Activated naive CD8-positive, alpha-beta T cell treated with anti-CD3 and anti-CD28 coated beads, Interleukin-2, amount 50 U/mL, for 16 hours (primary cell): ENCODE measurements around the gene SHLD1.

Experiments
- DNase-seq: peaks from one replicate; pipeline ENCODE4 v3.0.0-alpha.2; 2020; ENCODE audit warnings: low read depth, low spot score

Gene SHLD1

DNA sequence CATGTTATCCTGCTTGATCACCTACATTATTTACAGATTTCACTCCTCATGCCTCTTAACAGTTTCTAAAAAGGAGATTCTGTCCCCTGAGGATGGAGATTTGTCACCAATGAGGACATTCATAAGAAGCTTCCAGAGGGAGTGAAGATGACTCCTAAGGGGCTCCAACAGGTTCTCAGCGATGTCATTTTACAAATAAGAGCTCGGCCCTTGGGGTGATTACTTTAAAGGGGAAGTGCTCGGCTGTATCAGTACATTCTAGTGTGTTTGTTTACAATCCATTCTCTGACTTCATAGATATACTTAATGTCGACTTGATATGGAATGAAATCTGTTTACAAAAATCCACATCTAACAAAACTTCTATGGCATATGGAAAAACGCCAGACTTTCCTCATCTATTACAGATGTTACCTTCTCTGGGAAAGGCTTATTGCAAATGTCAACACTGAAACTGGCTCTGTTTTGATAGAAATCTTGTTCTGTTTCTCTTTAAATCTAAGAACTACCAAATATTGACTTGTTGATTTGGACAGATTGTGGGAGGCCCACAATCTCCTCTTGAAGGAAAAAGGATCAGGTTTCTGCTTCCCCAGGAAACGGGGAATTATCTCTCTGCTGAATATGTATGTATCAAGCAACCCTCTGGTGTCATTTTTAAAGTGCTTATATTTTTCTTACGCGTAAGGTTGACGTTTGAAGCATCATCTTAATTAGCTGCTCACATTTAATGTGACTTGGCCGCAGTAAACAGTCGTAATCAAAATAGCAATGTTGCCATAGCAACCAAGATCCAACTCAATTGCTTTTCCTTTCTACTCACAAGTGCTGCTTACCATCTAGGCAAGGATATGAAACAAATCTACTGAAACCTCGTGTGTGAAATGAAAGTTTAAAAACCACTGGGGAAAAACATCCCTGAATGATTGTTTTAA lies 95.7 kb downstream of the SHLD1 start:
- no peak for DNase-seq

- DNase-seq: no peak
Measured at GRCh38 chr20:5848711-5849505, 98.7 kb downstream of the SHLD1 start.

DNA sequence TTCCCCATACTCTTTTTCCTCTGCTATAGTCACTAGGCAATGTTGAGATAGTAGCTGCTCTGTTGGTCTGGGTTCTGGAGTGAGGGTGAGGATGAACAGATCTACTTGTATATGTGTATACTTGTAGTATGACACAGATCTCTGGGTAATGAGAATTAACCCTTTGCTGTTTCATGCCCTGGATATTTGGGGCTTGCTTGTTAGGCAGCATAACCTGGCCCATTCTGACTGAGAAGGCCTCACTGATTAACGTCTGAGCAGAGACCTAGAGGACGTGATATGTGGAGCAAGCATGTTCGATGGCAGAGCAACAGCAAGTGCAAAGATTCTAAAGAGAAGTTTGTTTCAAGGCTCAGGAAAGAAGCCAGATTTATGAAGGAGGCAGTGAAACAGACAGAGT lies 105.7 kb downstream of the SHLD1 start:
- no peak for DNase-seq

- DNase-seq: no peak
Measured at GRCh38 chr20:5859608-5860007, 109.4 kb downstream of the SHLD1 start.

DNA sequence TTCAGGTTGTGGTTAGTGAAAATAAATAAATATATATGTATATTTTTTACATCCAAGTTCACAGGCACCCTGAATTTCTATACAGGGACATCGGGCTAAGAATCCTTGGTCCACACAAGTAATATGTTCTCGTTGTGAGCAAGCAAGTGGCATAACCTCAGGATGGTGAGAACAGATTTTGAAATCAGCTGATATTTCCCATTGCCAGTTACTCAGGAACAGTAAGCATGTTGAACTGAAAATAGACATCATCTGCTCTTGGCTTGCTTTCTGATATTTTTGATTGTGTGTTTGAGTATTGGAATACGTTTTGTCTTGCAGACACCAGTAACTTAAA lies 112.5 kb downstream of the SHLD1 start:
- DNase-seq: no peak

DNA sequence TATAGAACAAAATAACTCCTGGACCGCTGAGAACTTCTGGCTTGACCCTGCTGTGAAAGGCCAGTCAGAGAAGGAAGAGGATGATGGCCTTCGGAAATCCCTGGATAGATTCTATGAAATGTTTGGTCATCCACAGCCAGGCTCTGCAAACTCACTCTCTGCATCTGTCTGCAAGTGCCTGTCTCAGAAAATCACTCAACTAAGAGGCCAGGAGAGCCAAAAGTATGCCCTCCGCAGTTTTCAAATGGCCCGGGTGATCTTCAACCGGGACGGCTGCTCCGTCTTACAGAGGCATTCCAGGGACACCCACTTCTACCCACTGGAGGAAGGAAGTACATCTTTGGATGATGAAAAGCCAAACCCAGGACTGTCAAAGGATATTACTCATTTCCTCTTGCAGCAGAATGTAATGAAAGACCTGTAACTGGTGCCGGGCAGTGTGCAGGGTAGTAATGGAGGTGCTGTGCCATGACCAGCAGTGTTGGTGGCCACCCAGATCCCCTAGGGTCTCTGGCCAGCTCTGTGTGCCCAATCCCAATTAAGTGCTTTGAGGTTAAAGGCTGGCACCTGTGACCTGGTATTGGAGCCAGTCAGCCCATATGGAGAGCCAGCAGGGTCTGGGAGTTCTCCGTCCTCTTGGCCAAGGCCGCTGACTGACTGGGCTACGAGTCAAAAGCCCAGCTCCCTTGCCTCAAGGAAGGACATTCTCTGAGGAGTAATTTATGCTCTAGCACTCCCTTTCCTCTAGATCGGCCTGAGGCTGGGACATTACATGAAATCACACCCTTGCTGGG lies 113.0 kb downstream of the SHLD1 start:
- no peak for DNase-seq

- no peak for DNase-seq
Measured at GRCh38 chr20:5864428-5864827, 114.2 kb downstream of the SHLD1 start.

DNA sequence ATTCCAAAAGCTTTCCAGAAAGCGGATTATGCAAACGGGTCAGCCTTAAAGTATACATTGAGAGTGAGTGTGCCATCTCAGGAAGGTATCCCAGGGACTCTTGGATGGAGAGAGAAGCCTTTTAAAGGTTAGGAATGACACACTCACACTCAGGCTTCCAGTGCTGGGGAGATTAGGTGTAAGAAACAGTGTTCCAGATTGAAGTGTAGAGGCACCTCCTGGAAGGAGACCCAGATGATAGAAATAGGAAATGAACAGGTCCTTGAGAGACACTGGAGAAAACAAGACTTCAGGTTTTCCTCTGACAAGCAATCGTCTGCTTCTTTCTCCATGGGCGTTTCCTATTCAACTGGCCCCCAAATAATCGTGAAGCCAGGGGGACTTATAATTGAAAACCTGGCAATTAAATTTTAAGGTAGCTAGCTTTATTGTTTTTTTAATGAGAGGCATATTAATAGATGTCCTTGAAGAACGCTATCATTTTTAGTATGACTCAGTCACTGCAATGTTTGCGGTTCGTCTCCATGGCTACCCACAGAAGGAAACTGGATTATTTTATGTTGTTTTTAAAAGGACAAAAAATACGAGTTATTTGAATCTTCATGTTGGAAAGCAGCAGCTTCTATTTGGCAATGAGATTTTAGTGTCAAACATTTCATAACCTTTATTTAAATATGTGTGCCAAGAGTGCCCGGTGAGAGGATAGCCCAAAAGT lies 114.8 kb downstream of the SHLD1 start:
- no peak for DNase-seq

DNA sequence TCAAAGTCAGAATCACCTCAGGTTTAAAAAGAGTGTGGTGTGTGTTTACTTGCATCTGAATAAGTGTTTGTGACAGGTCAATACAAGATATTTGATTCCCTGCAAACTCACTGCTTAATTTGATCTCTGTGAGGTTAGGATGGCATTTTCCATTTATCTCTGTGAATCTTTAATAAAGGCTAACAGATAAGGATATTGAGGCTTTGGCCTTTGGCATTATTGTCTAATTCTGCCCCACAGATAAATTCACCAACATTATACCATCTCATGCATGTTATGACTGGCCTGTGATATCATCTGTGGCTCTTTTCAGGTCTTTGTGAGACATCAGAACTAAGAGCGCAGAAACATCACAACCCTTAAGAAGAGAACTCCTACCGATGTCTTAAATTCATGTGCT lies 115.4 kb downstream of the SHLD1 start:
- no peak for DNase-seq

- DNase-seq: no peak
Measured at GRCh38 chr20:5870568-5870981, 120.4 kb downstream of the SHLD1 start.

DNA sequence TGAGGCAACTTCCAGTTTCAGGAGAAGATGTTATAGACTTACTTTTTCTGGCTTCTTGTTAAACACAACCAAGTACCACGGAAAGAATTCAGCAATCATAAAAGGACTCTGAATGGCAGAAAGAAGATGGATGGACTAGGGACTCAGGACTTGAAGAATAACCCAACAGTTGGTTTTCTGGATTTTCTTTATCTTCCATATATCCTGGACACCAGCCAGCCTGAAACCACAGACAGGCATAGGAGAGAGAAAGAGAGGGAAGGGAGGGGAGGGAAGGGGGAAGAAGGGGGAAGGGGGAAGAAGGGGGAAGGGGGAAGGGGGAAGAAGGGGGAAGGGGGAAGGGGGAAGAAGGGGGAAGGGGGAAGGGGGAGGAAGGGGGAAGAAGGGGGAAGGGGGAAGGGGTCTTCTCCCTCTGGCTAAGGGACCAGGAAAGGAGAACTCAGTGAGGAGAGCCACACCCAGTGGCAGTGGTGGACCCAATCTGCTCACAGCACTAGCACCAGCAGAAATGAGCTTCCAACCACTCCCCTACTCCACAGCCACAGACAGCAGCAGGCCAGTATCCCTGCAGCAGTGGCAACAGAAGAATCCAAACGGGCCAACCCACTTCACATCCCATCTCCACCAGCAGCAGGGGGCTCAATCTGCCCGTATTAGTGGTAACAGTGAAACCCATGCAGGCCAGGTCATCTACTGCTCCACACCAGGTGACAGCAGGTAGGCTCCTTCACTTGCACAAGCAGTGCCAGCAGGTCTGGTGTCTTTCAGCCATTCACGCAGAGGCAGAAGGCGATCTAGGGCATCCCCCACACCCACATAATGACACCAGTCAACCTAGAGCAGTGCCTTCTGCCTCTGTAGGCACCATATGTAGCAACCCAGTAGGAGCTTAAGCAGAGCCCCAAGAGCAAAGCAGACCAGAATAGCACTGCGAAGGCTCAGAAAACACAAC lies 121.5 kb downstream of the SHLD1 start:
- no peak for DNase-seq

- DNase-seq: no peak
Measured at GRCh38 chr20:5877128-5877527, 126.9 kb downstream of the SHLD1 start.

DNA sequence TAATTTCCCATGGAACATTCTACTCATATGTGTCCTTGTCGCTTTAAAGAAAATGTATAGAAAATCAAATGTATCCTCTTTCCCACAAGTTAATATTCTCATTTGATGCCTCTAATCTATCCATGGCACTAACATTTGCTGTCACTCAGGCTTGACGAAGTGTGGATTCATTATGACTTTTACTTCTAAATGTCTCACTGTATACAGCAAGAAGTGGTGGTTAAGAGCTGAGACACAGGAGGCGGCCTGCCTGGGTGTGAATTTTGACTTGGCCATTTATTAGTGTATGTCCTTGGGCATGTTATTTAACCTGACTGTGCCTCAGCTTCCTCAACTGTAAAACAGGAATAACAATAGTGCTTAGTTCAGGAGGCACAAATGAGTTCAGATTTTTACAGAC lies 130.1 kb downstream of the SHLD1 start:
- DNase-seq: no peak

GRCh38 chr20:5881703-5882102 lies 131.5 kb downstream of the SHLD1 start:
- DNase-seq: no peak

GRCh38 chr20:5882166-5882565 lies 132.0 kb downstream of the SHLD1 start:
- DNase-seq: no peak

DNA sequence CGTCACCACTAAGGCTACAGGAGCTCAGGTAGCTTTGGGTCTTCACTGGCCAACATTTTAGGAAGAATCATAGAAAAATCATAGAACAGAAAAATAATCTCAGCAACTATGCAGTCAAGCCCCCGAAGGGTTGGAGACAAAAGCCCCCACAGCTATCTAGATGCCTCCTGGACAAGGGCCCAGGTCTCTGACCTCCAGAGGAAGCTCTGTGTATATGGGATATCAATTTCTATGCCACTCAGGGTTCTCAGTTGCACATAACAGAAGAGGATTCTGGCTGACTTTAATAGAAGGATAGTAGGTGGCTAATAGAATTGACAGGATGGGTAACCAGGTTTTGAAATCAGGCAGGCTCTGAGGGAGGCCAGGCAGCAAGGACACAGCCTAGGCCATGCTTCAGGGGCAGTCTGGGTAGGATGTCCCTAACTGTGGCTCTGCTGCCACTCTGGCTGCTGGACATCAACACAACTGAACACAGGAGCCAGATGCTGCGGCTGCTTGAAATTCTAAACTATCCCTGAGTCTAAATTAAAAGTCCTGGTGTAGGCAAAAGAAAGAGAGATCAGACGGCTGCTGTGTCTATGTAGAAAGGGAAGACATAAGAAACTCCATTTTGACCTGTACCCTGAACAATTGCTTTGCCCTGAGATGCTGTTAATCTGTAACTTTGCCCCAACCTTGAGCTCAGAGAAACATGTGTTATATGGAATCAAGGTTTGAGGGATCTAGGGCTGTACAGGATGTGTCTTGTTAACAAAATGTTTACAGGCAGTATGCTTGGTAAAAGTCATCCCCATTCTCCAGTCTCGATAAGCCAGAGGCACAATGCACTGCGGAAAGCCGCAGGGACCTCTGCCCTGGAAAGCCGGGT lies 134.5 kb downstream of the SHLD1 start:
- no peak for DNase-seq

GRCh38 chr20:5885866-5886265 lies 135.7 kb downstream of the SHLD1 start:
- no peak for DNase-seq

GRCh38 chr20:5886788-5887187 lies 136.6 kb downstream of the SHLD1 start:
- no peak for DNase-seq

GRCh38 chr20:5887386-5887785 lies 137.2 kb downstream of the SHLD1 start:
- no peak for DNase-seq
